ENCODE data around the gene BBIP1.

The BBIP1 gene

GRCh38 chr10:110959379-110960332, 40.7 kb upstream of the BBIP1 start:
- Histone ChIP-seq H3K27ac (ENCODE audit: low read depth, low read length, poor library complexity, severe bottlenecking) (no peak overlapping the region), H3K9me3 (ENCODE audit: low read length) (0 out of 2 replicates have a peak, but pooled peaks cover 2% of the 10 kb centered on the region), H4K20me1 (ENCODE audit: insufficient read depth, low read length) (no peaks in the 10 kb centered on the region), H3K36me3 (ENCODE audit: insufficient read depth, low read length) (peaks cover 15% of the 10 kb centered on the region), H2AFZ (ENCODE audit: low read length) (no peak overlapping the region), H3K9ac (ENCODE audit: low read length) (no peak overlapping the region), H3K79me2 (ENCODE audit: insufficient read depth, low read length) (peaks cover 96% of the 10 kb centered on the region), H3K9me2 (ENCODE audit: low read depth, low read length) (no peaks in the 10 kb centered on the region), H3K4me3 (ENCODE audit: low read depth, low read length, poor library complexity, severe bottlenecking) (no peak overlapping the region), H3F3A (ENCODE audit: insufficient read depth, low read length) (no peaks in the 10 kb centered on the region), H3K4me2 (ENCODE audit: low read length) (no peak overlapping the region), H3K4me1 (ENCODE audit: insufficient read depth, low read length, severe bottlenecking) (no peaks in the 10 kb centered on the region), H3K27me3 (ENCODE audit: insufficient read depth, low read length) (no peaks in the 10 kb centered on the region)
- TF ChIP-seq CTCF (IDR thresholded peaks at IDR 0.05; ENCODE audit: low read length) (no peak), EZH2 (IDR thresholded peaks at IDR 0.05; ENCODE audit: borderline replicate concordance, low read length) (no peak)

GRCh38 chr10:110957606-110958005, 38.6 kb upstream of the BBIP1 start:
- H3K9me3 ChIP-seq (ENCODE audit: low read length), result 0 out of 2 replicates have a peak, but pooled peaks cover 2% of the 10 kb centered on the region
- no peak overlapping the region for H3K4me2 ChIP-seq (ENCODE audit: low read length)
- peaks cover 94% of the 10 kb centered on the region for H3K79me2 ChIP-seq (ENCODE audit: insufficient read depth, low read length)
- H3K9me2 ChIP-seq (ENCODE audit: low read depth, low read length), result no peaks in the 10 kb centered on the region
- H4K20me1 ChIP-seq (ENCODE audit: insufficient read depth, low read length), result no peaks in the 10 kb centered on the region
- no peaks in the 10 kb centered on the region for H3K27me3 ChIP-seq (ENCODE audit: insufficient read depth, low read length)
- no peak overlapping the region for H2AFZ ChIP-seq (ENCODE audit: low read length)
- no peaks in the 10 kb centered on the region for H3F3A ChIP-seq (ENCODE audit: insufficient read depth, low read length)
- no peak for TF ChIP-seq EZH2 (IDR thresholded peaks at IDR 0.05; ENCODE audit: borderline replicate concordance, low read length)
- no peak for TF ChIP-seq CTCF (IDR thresholded peaks at IDR 0.05; ENCODE audit: low read length)
- H3K4me1 ChIP-seq (ENCODE audit: insufficient read depth, low read length, severe bottlenecking), result no peaks in the 10 kb centered on the region
- no peak overlapping the region for H3K9ac ChIP-seq (ENCODE audit: low read length)
- no peak overlapping the region for H3K4me3 ChIP-seq (ENCODE audit: low read depth, low read length, poor library complexity, severe bottlenecking)
- H3K27ac ChIP-seq (ENCODE audit: low read depth, low read length, poor library complexity, severe bottlenecking), result no peak overlapping the region
- H3K36me3 ChIP-seq (ENCODE audit: insufficient read depth, low read length), result peaks cover 18% of the 10 kb centered on the region

- Histone ChIP-seq H3K9me3 (ENCODE audit: low read length) (no peaks in the 10 kb centered on the region), H3K27ac (ENCODE audit: low read depth, low read length, poor library complexity, severe bottlenecking) (no peak overlapping the region), H3K4me2 (ENCODE audit: low read length) (no peak overlapping the region), H3K4me1 (ENCODE audit: insufficient read depth, low read length, severe bottlenecking) (no peaks in the 10 kb centered on the region), H3K9ac (ENCODE audit: low read length) (no peak overlapping the region), H3K9me2 (ENCODE audit: low read depth, low read length) (no peaks in the 10 kb centered on the region), H4K20me1 (ENCODE audit: insufficient read depth, low read length) (no peaks in the 10 kb centered on the region), H3F3A (ENCODE audit: insufficient read depth, low read length) (no peaks in the 10 kb centered on the region), H3K4me3 (ENCODE audit: low read depth, low read length, poor library complexity, severe bottlenecking) (no peak overlapping the region), H2AFZ (ENCODE audit: low read length) (no peak overlapping the region), H3K36me3 (ENCODE audit: insufficient read depth, low read length) (peaks cover 51% of the 10 kb centered on the region), H3K27me3 (ENCODE audit: insufficient read depth, low read length) (no peaks in the 10 kb centered on the region), H3K79me2 (ENCODE audit: insufficient read depth, low read length) (peaks cover 73% of the 10 kb centered on the region)
- TF ChIP-seq CTCF (IDR thresholded peaks at IDR 0.05; ENCODE audit: low read length) (no peak), EZH2 (IDR thresholded peaks at IDR 0.05; ENCODE audit: borderline replicate concordance, low read length) (no peak)
Measured at GRCh38 chr10:110951381-110951780, 32.4 kb upstream of the BBIP1 start.

All from OCI-LY1 (cell line).